ENCODE results near the gene NAT14.

The NAT14 gene

GRCh38 chr19:55487924-55488687, 3.1 kb downstream of the NAT14 start, which contains the start of gene SSC5D:
SSC5D (plus strand) TSS chr19:55488436; CDS start chr19:55488590, 154 bp downstream.
- TF ChIP-seq CTCF (IDR thresholded peaks at IDR 0.05; ENCODE audit: insufficient read depth, missing control alignments): no peak
- no peak for DNase-seq (ENCODE audit: insufficient read length, low spot score)
- no peak for FAIRE-seq

GRCh38 chr19:55488986-55489710, 4.2 kb downstream of the NAT14 start:
- FAIRE-seq: no peak
- no peak for DNase-seq (ENCODE audit: insufficient read length, low spot score)
- no peak for TF ChIP-seq CTCF (IDR thresholded peaks at IDR 0.05; ENCODE audit: insufficient read depth, missing control alignments)

- DNase-seq (ENCODE audit: insufficient read length, low spot score) (no peak), FAIRE-seq (no peak)
- no peak for TF ChIP-seq CTCF (IDR thresholded peaks at IDR 0.05; ENCODE audit: insufficient read depth, missing control alignments)
Measured at GRCh38 chr19:55489711-55490477, 4.9 kb downstream of the NAT14 start.

- TF ChIP-seq CTCF (IDR thresholded peaks at IDR 0.05; ENCODE audit: insufficient read depth, missing control alignments): no peak
- no peak for FAIRE-seq
- no peak for DNase-seq (ENCODE audit: insufficient read length, low spot score)
Measured at GRCh38 chr19:55490478-55491432, 5.8 kb downstream of the NAT14 start.

GRCh38 chr19:55491546-55492360, 6.8 kb downstream of the NAT14 start:
- TF ChIP-seq CTCF (IDR thresholded peaks at IDR 0.05; ENCODE audit: insufficient read depth, missing control alignments): no peak
- DNase-seq (ENCODE audit: insufficient read length, low spot score): no peak
- FAIRE-seq: no peak
